SK-N-MC (cell line): ENCODE measurements around the gene SYNPO2.

Experiments
- EZH2 ChIP-seq: fragments of 200-600 bp; sonication (generic); IDR thresholded peaks from one replicate; pipeline ENCODE4 v1.6.1; 2017; ENCODE audit warnings: antibody characterized with exemption
- FOXP2 ChIP-seq: optimal IDR thresholded peaks from 2 replicates; pipeline ENCODE3; 2011; ENCODE audit warnings: mild to moderate bottlenecking, moderate library complexity; ENCODE audit not compliant: insufficient read depth; ENCODE audit errors: extremely low read length, control extremely low read depth
- POLR2AphosphoS5 ChIP-seq: IDR thresholded peaks from 2 replicates; pipeline ENCODE4 v1.6.1; 2012; ENCODE audit warnings: mild to moderate bottlenecking, low read depth, low read length, borderline replicate concordance

GRCh38 chr4:119046263-119046662 lies 157.6 kb downstream of the SYNPO2 start:
- TF ChIP-seq POLR2AphosphoS5: no peak
- TF ChIP-seq EZH2: no peak
- no peak for TF ChIP-seq FOXP2
